Measurements from ENCODE around the gene RUNX1. TPM values are rescaled to one million over a fixed set of nuclear protein-coding genes. Genes with fewer than 3 reads are reported as not detected.

The RUNX1 gene
- total and polyA plus RNA-seq, 3 experiments from 2014 or later = 22.0 to 41.5 (median 40.3) TPM

DNA sequence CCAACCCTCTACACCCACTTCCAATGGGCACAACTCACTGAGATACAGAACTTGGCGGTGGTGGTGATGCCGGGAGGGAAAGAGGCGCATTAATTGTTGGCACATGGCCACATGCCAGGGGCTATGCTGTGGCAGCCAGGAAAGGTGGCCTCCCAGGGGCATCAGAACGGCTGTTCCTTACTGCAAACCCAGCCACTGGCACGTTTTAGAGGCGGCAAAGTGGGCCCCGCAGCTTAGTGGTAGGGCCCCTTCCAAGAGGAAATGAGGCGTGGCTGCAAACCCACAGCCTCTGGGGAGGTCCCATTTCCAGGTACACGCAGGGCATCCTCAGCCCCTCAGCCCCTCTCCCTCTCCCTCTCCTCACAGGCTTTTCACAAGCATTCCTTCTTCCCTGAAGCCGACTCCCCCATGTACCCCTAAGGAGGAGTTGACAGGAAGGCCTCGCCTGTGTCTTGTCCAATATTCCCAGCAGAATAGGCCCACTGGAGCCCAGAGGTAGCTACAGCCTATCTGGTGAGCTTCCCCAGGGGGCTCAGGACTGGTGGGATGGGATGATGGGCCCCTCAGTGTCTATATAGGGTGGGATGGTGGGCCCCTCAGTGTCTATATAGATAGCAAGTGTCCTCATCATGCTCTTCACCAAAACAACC is 214.1 kb downstream of the RUNX1 start:
- no peaks in the 10 kb centered on the region for H3K9me3 Mint-ChIP-seq
- ChIA-PET CTCF (no interaction called here), POLR2A (no interaction called here)
- H3K27ac Mint-ChIP-seq = peak overlapping the region in 5 of 8 donors; percentile 21 to 58 (median 57)
- Histone ChIP-seq H3K27ac (ENCODE audit: low read depth, low read length) (no peak overlapping the region), H3K4me3 (ENCODE audit: low read length) (no peak overlapping the region), H3K27me3 (ENCODE audit: insufficient read depth, low read length, poor library complexity, severe bottlenecking) (no peaks in the 10 kb centered on the region), H3K4me1 (ENCODE audit: insufficient read depth, low read length) (peaks cover 18% of the 10 kb centered on the region), H3K36me3 (ENCODE audit: insufficient read depth, low read length) (peaks cover 15% of the 10 kb centered on the region), H3K9me3 (ENCODE audit: low read length) (no peaks in the 10 kb centered on the region)
- peak overlapping the region in 3 of 7 donors; percentile 25 to 70 (median 29) for H3K4me3 Mint-ChIP-seq
- peaks cover 38 to 60% (median 40%) of the 10 kb centered on the region in 3 donors for H3K4me1 Mint-ChIP-seq
- H3K27me3 Mint-ChIP-seq = no peaks in the 10 kb centered on the region
- H3K36me3 Mint-ChIP-seq = peaks cover 3 to 91% (median 20%) of the 10 kb centered on the region in 3 donors
- no peak for DNase-seq

DNA sequence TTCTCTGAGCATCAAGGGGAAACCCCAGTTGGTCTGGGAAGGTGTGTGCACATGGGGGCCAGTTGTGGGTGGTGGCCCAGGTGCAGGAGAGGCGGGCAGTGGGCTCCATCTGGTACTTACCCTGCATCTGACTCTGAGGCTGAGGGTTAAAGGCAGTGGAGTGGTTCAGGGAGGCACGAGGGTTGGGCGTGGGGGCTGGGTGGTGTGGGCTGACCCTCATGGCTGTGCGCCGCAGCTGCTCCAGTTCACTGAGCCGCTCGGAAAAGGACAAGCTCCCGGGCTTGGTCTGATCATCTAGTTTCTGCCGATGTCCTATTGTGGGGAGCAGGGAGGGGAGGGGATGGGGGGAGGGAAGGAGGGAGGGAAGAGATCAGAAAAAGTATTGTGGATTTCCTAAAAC is 214.8 kb downstream of the RUNX1 start:
- CTCF ChIA-PET = no interaction called here
- H3K36me3 ChIP-seq (ENCODE audit: insufficient read depth, low read length) = peaks cover 14% of the 10 kb centered on the region
- peaks cover 8 to 90% (median 25%) of the 10 kb centered on the region in 3 donors for H3K36me3 Mint-ChIP-seq

DNA sequence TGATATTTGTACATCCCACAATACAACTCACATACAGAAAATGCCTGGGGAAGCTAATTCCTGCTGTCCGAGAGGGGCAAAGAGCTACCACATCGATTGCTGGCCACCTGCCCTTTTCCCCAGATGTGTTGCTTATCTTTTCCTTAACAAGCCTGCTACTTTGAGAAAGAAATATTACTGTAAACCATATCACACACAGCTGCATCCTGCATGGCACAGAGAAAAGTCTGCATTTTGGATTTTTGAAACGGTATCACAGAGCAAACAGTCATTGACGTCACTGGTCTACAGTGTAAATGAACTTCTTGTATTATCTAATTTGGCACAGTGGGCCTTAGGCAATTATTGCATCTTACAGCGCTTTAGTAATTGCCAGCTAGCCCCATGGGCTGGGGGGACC is 215.6 kb downstream of the RUNX1 start:
- no peak overlapping the region for H3K27ac Mint-ChIP-seq
- H3K36me3 Mint-ChIP-seq = peaks cover 16 to 92% (median 29%) of the 10 kb centered on the region in 3 donors
- CTCF ChIA-PET = no interaction called here

More for the DNA sequence above, 214.8 kb downstream of the RUNX1 start:
- Histone ChIP-seq H3K27ac (ENCODE audit: low read depth, low read length) (no peak overlapping the region), H3K27me3 (ENCODE audit: insufficient read depth, low read length, poor library complexity, severe bottlenecking) (no peaks in the 10 kb centered on the region), H3K4me3 (ENCODE audit: low read length) (no peak overlapping the region), H3K9me3 (ENCODE audit: low read length) (no peaks in the 10 kb centered on the region), H3K4me1 (ENCODE audit: insufficient read depth, low read length) (peaks cover 18% of the 10 kb centered on the region)
- no peak for DNase-seq
- H3K4me1 Mint-ChIP-seq = peaks cover 31 to 53% (median 37%) of the 10 kb centered on the region in 3 donors
- peak overlapping the region in 2 of 8 donors; percentile 58 to 81 for H3K27ac Mint-ChIP-seq
- H3K27me3 Mint-ChIP-seq = no peaks in the 10 kb centered on the region
- POLR2A ChIA-PET = no interaction called here
- H3K4me3 Mint-ChIP-seq = no peak overlapping the region
- no peaks in the 10 kb centered on the region for H3K9me3 Mint-ChIP-seq

DNA sequence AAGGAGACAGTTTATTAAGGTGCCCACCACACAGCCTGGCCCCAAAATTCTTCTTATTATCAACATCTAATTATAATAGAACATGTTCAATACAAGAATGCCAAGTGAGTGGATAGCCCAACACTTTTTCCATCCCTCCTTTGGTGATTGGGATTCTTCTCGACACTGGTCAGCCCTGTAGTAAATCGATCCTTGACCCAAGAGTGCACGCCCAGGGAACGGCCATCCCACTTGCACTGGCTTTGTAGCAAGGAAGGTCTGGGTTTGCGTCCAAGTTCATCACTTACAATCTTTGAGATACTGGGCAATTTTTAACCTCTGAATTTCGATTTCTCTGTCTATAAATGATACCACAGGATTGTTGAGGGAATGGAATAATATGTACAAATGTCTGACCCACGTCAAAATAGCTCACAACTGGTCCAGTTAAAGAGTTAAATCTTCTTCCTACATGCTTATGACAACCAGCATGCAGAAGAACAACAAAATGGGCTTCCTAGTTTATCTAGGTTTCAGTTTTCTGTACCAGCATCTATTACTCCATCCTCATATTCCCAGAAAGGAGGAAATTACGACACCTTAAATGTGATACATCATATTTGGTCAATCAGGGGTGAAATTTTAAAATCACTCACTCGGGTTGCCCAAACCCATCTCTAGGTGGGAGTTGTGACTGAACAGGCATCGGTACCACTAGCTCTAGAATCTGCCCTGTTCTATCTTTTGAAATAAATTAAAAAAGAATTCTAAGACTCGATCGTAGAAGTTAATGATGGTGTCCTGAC is 218.5 kb downstream of the RUNX1 start:
- H3K4me3 ChIP-seq (ENCODE audit: low read length) = no peak overlapping the region
- H3K27ac Mint-ChIP-seq = no peak overlapping the region
- POLR2A ChIA-PET = no interaction called here
- peaks cover 12% of the 10 kb centered on the region for H3K4me1 ChIP-seq (ENCODE audit: insufficient read depth, low read length)
- no peak overlapping the region for H3K27ac ChIP-seq (ENCODE audit: low read depth, low read length)
- peaks cover 29 to 92% (median 40%) of the 10 kb centered on the region in 3 donors for H3K36me3 Mint-ChIP-seq
- CTCF ChIA-PET = no interaction called here
- no peaks in the 10 kb centered on the region for H3K9me3 ChIP-seq (ENCODE audit: low read length)
- no peaks in the 10 kb centered on the region for H3K27me3 Mint-ChIP-seq
- no peaks in the 10 kb centered on the region for H3K27me3 ChIP-seq (ENCODE audit: insufficient read depth, low read length, poor library complexity, severe bottlenecking)
- H3K4me3 Mint-ChIP-seq = no peak overlapping the region
- peaks cover 0 to 5% (median 0%) of the 10 kb centered on the region in 5 donors for H3K9me3 Mint-ChIP-seq
- peaks cover 22 to 40% (median 32%) of the 10 kb centered on the region in 3 donors for H3K4me1 Mint-ChIP-seq
- no peak for DNase-seq
- H3K36me3 ChIP-seq (ENCODE audit: insufficient read depth, low read length) = peaks cover 25% of the 10 kb centered on the region

More for the DNA sequence above, 215.6 kb downstream of the RUNX1 start:
- Mint-ChIP-seq H3K4me1 (peaks cover 28 to 45% (median 34%) of the 10 kb centered on the region in 3 donors), H3K27me3 (no peaks in the 10 kb centered on the region), H3K4me3 (no peak overlapping the region), H3K9me3 (peaks cover 0 to under 1% (median 0%) of the 10 kb centered on the region in 5 donors)
- Histone ChIP-seq H3K4me3 (ENCODE audit: low read length) (no peak overlapping the region), H3K27me3 (ENCODE audit: insufficient read depth, low read length, poor library complexity, severe bottlenecking) (no peaks in the 10 kb centered on the region), H3K9me3 (ENCODE audit: low read length) (no peaks in the 10 kb centered on the region), H3K36me3 (ENCODE audit: insufficient read depth, low read length) (peaks cover 14% of the 10 kb centered on the region), H3K27ac (ENCODE audit: low read depth, low read length) (no peak overlapping the region), H3K4me1 (ENCODE audit: insufficient read depth, low read length) (peaks cover 18% of the 10 kb centered on the region)
- DNase-seq = no peak
- POLR2A ChIA-PET = no interaction called here

GRCh38 chr21:34827445-34828235 is 221.5 kb downstream of the RUNX1 start:
- H3K27ac ChIP-seq (ENCODE audit: low read depth, low read length) = no peak overlapping the region
- peaks cover 27% of the 10 kb centered on the region for H3K36me3 ChIP-seq (ENCODE audit: insufficient read depth, low read length)
- H3K36me3 Mint-ChIP-seq = peaks cover 39 to 87% (median 51%) of the 10 kb centered on the region in 3 donors
- peaks cover 3% of the 10 kb centered on the region for H3K4me1 ChIP-seq (ENCODE audit: insufficient read depth, low read length)
- H3K9me3 ChIP-seq (ENCODE audit: low read length) = no peaks in the 10 kb centered on the region
- peaks cover 0 to 5% (median 0%) of the 10 kb centered on the region in 5 donors for H3K9me3 Mint-ChIP-seq
- peaks cover 20 to 37% (median 32%) of the 10 kb centered on the region in 3 donors for H3K4me1 Mint-ChIP-seq
- no peak overlapping the region for H3K4me3 Mint-ChIP-seq
- H3K27ac Mint-ChIP-seq = peak overlapping the region in 1 of 8 donors; percentile 19
- H3K27me3 ChIP-seq (ENCODE audit: insufficient read depth, low read length, poor library complexity, severe bottlenecking) = no peaks in the 10 kb centered on the region
- no peak for DNase-seq
- ChIA-PET POLR2A (no interaction called here), CTCF (no interaction called here)
- H3K27me3 Mint-ChIP-seq = no peaks in the 10 kb centered on the region
- H3K4me3 ChIP-seq (ENCODE audit: low read length) = no peak overlapping the region

DNA sequence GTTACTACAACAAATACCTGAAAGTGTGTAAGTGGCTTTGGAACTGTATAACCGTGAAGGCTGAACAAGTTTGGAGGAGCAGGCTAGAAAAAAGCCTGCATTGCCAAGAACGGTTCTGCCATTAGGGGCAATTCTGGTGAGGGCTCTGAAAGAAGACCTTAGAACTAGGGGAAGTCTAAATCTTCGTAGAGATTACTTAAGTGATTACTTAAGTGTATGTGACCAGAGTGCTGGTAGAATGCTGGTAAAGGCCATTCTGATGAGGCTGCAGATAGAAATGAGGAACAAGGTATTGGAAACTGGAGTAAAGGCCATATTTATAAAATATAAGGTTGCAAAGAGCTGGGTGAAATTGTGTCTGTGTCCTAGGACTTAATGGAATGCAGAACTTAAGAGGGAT is 222.3 kb downstream of the RUNX1 start:
- ChIA-PET POLR2A (no interaction called here), CTCF (no interaction called here)
- no peaks in the 10 kb centered on the region for H3K27me3 Mint-ChIP-seq
- Histone ChIP-seq H3K9me3 (ENCODE audit: low read length) (no peaks in the 10 kb centered on the region), H3K36me3 (ENCODE audit: insufficient read depth, low read length) (peaks cover 33% of the 10 kb centered on the region), H3K4me3 (ENCODE audit: low read length) (no peak overlapping the region), H3K27me3 (ENCODE audit: insufficient read depth, low read length, poor library complexity, severe bottlenecking) (no peaks in the 10 kb centered on the region), H3K4me1 (ENCODE audit: insufficient read depth, low read length) (peaks cover 3% of the 10 kb centered on the region), H3K27ac (ENCODE audit: low read depth, low read length) (no peak overlapping the region)
- H3K4me3 Mint-ChIP-seq = no peak overlapping the region
- H3K4me1 Mint-ChIP-seq = peaks cover 24 to 32% (median 32%) of the 10 kb centered on the region in 3 donors
- H3K27ac Mint-ChIP-seq = peak overlapping the region in 2 of 8 donors; percentile 37 to 92
- no peak for DNase-seq
- H3K9me3 Mint-ChIP-seq = peaks cover 0 to 5% (median 0%) of the 10 kb centered on the region in 5 donors
- peaks cover 36 to 86% (median 50%) of the 10 kb centered on the region in 3 donors for H3K36me3 Mint-ChIP-seq

DNA sequence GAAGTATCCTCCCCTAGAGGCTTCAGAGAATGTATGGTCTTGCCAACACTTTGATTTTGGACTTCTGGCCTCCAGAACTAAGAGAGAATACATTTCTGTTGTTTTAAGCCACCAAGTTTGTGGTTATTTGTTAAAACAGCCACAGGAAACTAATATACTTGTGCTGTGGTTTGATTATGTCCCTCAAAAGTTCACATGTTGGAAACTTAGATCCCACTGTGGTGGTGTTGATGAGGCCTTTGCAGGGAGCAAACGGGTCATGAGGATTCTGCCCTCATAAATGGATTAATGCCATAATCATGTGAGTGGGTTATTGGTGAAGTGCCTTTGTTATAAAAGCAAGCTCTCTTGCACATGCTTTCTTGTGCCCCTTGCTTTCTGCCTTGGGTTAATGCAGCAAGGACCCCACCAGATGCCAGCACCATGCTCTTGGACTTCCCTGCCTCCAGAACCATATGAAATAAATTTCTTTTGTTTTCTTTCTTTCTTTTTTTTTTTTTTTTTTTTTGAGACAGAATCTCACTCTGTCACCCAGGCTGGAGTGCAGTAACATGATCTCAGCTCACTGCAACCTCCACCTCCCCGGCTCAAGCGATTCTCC is 223.1 kb downstream of the RUNX1 start:
- ChIA-PET POLR2A (no interaction called here), CTCF (no interaction called here)

More for the DNA sequence above, 223.1 kb downstream of the RUNX1 start:
- Mint-ChIP-seq H3K27me3 (no peaks in the 10 kb centered on the region), H3K4me1 (peaks cover 24 to 38% (median 35%) of the 10 kb centered on the region in 3 donors), H3K36me3 (peaks cover 36 to 86% (median 50%) of the 10 kb centered on the region in 3 donors), H3K9me3 (peaks cover 0 to 5% (median 0%) of the 10 kb centered on the region in 5 donors), H3K27ac (peak overlapping the region in 4 of 8 donors; percentile 42 to 62 (median 56)), H3K4me3 (peak overlapping the region in 1 of 7 donors; percentile 56)
- no peak overlapping the region for H3K4me3 ChIP-seq (ENCODE audit: low read length)
- no peak overlapping the region for H3K27ac ChIP-seq (ENCODE audit: low read depth, low read length)
- H3K9me3 ChIP-seq (ENCODE audit: low read length) = no peaks in the 10 kb centered on the region
- no peak for DNase-seq
- no peaks in the 10 kb centered on the region for H3K27me3 ChIP-seq (ENCODE audit: insufficient read depth, low read length, poor library complexity, severe bottlenecking)
- peaks cover 3% of the 10 kb centered on the region for H3K4me1 ChIP-seq (ENCODE audit: insufficient read depth, low read length)
- peaks cover 40% of the 10 kb centered on the region for H3K36me3 ChIP-seq (ENCODE audit: insufficient read depth, low read length)
